GM19043 (cell line): ENCODE results near the gene AKR1B1.

Experiments
- ATAC-seq: cut with Tn5 transposase; IDR thresholded peaks from one replicate; pipeline ENCODE4 v1.9.1; 2021; ENCODE audit warnings: low read depth; ENCODE audit not compliant: unreplicated experiment

The AKR1B1 gene

DNA sequence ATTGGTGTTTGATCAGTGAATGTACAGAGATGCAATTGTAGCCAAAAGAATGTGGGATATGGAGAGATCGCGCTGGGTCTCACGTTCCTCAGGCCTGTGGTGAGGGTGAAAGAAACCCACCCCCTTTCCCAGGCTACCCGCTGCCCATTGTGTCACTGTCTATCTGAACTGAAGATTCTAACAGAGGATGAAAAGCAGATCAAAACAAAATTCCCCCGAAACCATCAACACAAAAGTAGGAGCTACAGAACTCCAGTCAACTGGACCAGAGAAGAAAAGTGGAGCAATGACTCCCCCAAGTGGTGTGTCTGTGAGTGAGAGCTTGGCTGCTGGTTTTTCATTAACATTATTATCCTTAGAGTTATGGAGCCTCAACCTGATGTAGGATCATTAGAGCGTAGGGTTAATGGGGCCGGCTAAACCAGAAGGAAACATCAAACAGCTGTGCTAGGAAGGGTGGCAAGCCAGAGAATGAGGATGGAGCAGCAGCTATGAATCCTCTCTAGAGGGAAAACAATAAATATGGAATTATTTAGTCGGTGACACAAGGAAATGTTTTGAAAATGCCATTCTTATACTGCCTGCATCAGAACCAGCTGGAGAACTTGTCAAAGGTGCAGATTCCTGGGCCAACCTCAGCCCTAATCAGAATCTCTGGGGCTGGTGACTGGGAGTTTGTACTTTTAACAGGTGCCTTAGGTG is 38.3 kb downstream of the AKR1B1 start:
- no peak for ATAC-seq

GRCh38 chr7:134419875-134420274 is 39.0 kb downstream of the AKR1B1 start:
- no peak for ATAC-seq

GRCh38 chr7:134419085-134419484 is 39.8 kb downstream of the AKR1B1 start:
- no peak for ATAC-seq

DNA sequence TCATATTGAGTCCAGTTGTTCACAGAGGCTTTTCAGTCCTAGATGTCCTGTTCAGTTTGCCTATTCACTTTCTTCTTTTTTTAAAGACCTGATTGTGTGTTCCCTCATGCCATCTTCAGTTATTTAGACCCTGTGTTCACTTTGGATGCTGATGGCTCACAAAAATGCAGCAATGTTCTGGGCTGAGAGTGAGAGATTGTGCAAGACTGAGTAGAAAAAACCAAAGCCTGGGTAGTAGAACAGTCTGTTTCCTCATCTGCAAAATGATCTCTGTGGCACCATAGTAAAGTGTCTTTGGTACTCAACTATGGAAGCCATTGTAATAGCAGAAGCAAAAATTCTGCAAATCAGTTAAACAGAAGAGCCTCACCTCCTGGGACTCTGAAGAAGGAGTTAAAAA is 43.2 kb downstream of the AKR1B1 start:
- ATAC-seq: no peak

DNA sequence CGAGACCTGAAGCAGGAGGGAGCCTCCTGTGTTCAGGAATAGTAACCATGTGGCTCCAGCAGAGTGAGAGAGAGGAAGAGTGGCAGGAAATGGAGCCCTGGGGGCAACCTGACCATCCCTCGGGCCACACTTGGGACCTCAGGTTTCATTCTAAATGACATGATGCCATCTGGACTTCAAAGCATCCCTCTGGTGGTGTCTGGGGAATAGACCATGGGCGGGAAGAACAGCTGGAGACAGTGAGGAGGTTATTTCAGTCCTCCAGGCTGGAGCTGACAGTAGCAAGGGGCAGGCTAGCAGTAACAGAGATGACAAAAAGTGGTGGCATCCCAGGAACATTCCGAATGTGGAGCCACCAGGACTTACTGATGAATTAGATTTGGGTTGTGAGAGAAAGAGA is 44.8 kb downstream of the AKR1B1 start:
- ATAC-seq: no peak

DNA sequence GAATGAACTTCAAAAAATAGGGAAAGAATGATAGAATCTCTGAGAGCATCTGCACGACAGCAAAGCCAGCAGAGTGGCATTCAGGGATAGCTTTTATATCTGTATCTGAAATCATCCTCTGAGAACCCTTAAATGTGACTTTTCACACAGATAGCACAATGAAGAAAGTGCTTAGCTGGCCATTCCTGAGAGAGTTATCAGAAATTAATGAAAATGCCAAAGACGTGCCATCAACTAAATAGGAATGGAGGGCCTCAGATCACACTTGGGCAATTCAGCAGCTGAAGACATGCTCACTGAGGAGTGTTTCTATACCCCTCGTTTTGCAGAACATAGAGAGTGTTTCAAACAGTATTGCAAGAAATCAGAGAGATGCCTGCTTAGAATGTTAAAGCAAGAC is 51.6 kb downstream of the AKR1B1 start:
- no peak for ATAC-seq

- no peak for ATAC-seq
These were observed 52.5 kb downstream of the AKR1B1 start for GRCh38 chr7:134406431-134406830.

- ATAC-seq: no peak
These were observed 53.6 kb downstream of the AKR1B1 start for GRCh38 chr7:134405299-134405698.

GRCh38 chr7:134403062-134403461 is 55.8 kb downstream of the AKR1B1 start:
- no peak for ATAC-seq

- no peak for ATAC-seq
These were observed 58.0 kb downstream of the AKR1B1 start for GRCh38 chr7:134400859-134401258.

DNA sequence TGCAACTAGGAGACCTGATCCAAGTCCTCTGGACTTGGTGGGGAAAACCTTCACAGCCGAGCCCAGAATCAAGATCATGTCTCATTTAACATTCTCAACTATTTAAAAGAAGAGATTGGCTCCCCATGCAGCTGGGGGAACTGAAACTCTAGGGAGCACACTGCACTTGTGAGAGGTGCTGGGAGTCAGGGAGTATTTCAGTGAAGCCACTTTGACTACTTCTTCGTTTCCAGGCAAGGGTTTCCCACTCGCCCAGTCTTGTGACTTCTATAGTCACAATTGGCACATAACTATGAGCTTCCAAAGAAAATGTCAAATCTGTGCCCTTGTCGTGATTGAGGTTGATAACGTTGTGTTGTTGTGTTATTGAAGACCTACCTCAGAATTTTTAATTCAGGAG is 62.9 kb downstream of the AKR1B1 start:
- no peak for ATAC-seq

- ATAC-seq: no peak
These were observed 63.3 kb downstream of the AKR1B1 start for GRCh38 chr7:134395604-134396003.

DNA sequence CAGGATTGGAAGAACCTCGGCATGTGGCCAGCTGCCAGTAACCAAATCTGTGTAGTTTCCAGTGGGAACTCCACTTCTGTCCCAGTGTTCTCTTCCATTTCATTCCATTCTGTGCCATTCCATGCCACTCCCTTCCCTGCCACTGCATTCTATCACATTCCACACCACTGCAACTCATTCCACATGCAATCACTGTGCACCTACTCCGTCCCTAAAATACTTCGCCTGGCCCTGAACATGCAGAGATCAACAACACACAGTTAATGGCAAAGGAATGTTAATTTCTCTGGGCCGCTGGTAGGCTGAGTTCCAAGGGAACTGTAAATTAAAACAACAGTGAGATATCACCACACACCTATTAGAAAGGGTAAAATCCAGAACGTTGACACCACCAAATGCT is 64.8 kb downstream of the AKR1B1 start:
- ATAC-seq: no peak
